GM12875 (cell line): ENCODE results near the gene MSX2.

ENCODE experiments used
- H3K4me3 ChIP-seq: one replicate; pipeline ENCODE4 v1.5.1; 2011; ENCODE audit warnings: low read depth, low read length, control low read depth
- TF ChIP-seq, protein P1 (sequence below): IDR thresholded peaks from 2 replicates; pipeline ENCODE4 v1.5.1; 2011; ENCODE audit warnings: low read depth, mild to moderate bottlenecking, control low read depth, inconsistent platforms, low read length, moderate library complexity, borderline replicate concordance; ENCODE audit not compliant: insufficient read depth

MSX2 gene

GRCh38 chr5:174777111-174777510 is 52.7 kb downstream of the MSX2 start:
- TF ChIP-seq, protein P1, sequence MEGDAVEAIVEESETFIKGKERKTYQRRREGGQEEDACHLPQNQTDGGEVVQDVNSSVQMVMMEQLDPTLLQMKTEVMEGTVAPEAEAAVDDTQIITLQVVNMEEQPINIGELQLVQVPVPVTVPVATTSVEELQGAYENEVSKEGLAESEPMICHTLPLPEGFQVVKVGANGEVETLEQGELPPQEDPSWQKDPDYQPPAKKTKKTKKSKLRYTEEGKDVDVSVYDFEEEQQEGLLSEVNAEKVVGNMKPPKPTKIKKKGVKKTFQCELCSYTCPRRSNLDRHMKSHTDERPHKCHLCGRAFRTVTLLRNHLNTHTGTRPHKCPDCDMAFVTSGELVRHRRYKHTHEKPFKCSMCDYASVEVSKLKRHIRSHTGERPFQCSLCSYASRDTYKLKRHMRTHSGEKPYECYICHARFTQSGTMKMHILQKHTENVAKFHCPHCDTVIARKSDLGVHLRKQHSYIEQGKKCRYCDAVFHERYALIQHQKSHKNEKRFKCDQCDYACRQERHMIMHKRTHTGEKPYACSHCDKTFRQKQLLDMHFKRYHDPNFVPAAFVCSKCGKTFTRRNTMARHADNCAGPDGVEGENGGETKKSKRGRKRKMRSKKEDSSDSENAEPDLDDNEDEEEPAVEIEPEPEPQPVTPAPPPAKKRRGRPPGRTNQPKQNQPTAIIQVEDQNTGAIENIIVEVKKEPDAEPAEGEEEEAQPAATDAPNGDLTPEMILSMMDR: no peak
- H3K4me3 ChIP-seq: no peak overlapping the region

DNA sequence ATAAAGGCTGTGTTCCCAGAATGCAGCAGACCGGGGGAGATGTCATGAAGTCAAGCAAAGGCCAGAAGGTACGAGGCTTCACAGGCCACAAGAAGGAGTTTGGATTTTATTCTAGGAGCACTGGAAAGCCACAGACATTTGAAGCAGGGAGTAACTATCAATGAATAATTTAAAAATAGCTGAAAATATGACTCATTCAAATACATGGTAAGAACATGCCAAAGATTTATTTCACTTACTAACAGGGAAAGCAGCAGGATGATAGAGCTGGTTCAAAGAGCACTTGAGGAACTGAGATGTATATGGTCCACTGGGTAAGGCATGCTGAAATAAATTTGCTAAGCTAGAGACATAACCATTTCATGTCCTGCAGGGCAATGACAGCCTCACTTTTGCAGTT is 53.2 kb downstream of the MSX2 start:
- TF ChIP-seq, protein P1: no peak
- no peak overlapping the region for H3K4me3 ChIP-seq
